ENCODE measurements around the gene KCNE3.

DNA sequence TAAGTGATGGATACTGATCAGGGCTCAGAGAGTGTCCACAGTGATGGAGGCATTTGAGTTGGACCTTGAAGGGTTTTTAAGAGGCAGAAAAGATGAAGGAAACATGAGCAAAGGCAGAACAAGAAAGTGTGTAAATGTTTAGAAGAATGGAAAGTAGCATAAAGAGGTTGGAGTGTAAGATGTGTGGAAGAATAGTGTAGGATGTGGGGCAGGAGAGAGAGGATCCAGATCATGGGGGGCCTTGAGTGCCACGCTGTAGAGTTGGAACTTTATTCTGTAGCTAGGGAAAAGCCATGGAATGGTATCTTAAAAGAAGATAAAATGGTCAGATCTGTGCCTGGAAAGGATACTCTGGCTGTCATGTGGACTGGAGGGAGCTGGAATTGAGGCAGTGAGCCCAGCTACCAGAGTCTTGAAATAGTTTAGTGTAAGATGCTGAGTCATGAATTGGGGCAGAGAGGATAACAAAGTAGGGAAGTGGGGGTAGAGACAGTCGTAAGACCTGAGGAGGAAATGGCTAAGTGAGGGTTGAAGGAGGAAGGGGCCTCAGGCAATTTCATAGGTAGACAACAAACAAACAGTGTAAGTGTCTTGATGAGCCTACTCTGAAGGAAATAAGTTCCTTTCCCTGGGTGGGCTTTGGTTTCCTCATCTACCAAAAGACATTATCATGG, 6.7 kb downstream of the KCNE3 start:
- TF ChIP-seq, protein P1, sequence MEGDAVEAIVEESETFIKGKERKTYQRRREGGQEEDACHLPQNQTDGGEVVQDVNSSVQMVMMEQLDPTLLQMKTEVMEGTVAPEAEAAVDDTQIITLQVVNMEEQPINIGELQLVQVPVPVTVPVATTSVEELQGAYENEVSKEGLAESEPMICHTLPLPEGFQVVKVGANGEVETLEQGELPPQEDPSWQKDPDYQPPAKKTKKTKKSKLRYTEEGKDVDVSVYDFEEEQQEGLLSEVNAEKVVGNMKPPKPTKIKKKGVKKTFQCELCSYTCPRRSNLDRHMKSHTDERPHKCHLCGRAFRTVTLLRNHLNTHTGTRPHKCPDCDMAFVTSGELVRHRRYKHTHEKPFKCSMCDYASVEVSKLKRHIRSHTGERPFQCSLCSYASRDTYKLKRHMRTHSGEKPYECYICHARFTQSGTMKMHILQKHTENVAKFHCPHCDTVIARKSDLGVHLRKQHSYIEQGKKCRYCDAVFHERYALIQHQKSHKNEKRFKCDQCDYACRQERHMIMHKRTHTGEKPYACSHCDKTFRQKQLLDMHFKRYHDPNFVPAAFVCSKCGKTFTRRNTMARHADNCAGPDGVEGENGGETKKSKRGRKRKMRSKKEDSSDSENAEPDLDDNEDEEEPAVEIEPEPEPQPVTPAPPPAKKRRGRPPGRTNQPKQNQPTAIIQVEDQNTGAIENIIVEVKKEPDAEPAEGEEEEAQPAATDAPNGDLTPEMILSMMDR (IDR thresholded peaks at IDR 0.05) = no peak
- no peak for TF ChIP-seq POLR2A (IDR thresholded peaks at IDR 0.05)

Measured in esophagus squamous epithelium (tissue), 4 donors.